HG03159 (cell line): ENCODE results near the gene THYN1.
"Not testable (repeated sequence)": the region's sequence is repeated elsewhere in the genome, so short reads cannot be mapped to it uniquely, and the experiment has no call there.

Experiments used
- ATAC-seq: cut with Tn5 transposase; IDR thresholded peaks from one replicate; pipeline ENCODE4 v1.9.1; 2021; ENCODE audit warnings: mild to moderate bottlenecking, moderate library complexity; ENCODE audit not compliant: unreplicated experiment

Gene THYN1

GRCh38 chr11:134275534-134276395, 22.6 kb upstream of the THYN1 start, which contains the start of gene GLB1L3:
GLB1L3 (plus strand) TSS chr11:134276379; CDS start chr11:134276741, 362 bp downstream.
- ATAC-seq, result peak; percentile 77

- no peak for ATAC-seq
Measured at GRCh38 chr11:134275188-134275533, 22.0 kb upstream of the THYN1 start.

- ATAC-seq, result no peak
Measured at GRCh38 chr11:134273317-134273712, 20.2 kb upstream of the THYN1 start.

- ATAC-seq, result no peak
Measured at GRCh38 chr11:134272381-134273316, 19.5 kb upstream of the THYN1 start.

- no peak for ATAC-seq
Measured at GRCh38 chr11:134271978-134272377, 18.8 kb upstream of the THYN1 start.

GRCh38 chr11:134270250-134270714, 17.1 kb upstream of the THYN1 start:
- ATAC-seq, result no peak

GRCh38 chr11:134267966-134268365, 14.8 kb upstream of the THYN1 start:
- no peak for ATAC-seq

- ATAC-seq, result no peak
Measured at GRCh38 chr11:134267461-134267860, 14.3 kb upstream of the THYN1 start.

- no peak for ATAC-seq
Measured at GRCh38 chr11:134266841-134267251, 13.7 kb upstream of the THYN1 start.

- no peak for ATAC-seq
Measured at GRCh38 chr11:134266440-134266839, 13.3 kb upstream of the THYN1 start.

- ATAC-seq, result no peak
Measured at GRCh38 chr11:134264966-134265764, 12.0 kb upstream of the THYN1 start.

GRCh38 chr11:134261626-134262488, 8.7 kb upstream of the THYN1 start:
- no peak for ATAC-seq

GRCh38 chr11:134260983-134261382, 7.8 kb upstream of the THYN1 start:
- no peak for ATAC-seq

- ATAC-seq, result no peak
Measured at GRCh38 chr11:134260503-134260902, 7.4 kb upstream of the THYN1 start.

GRCh38 chr11:134258577-134258976, 5.4 kb upstream of the THYN1 start:
- no peak for ATAC-seq

GRCh38 chr11:134257101-134257500, 3.9 kb upstream of the THYN1 start:
- ATAC-seq, result no peak

- not testable (repeated sequence) for ATAC-seq
Measured at GRCh38 chr11:134255184-134255561, 2.0 kb upstream of the THYN1 start.

- no peak for ATAC-seq
Measured at GRCh38 chr11:134254433-134255183, 1.5 kb upstream of the THYN1 start.
